Measurements from ENCODE around the gene CWC25. TPM values are rescaled to one million over a fixed set of nuclear protein-coding genes. Genes with fewer than 3 reads are reported as not detected.

Gene CWC25
- total and polyA plus RNA-seq, 9 of the 15 experiments (the other 6 are each of a cell fraction or from before 2014, with no cell fraction given), result 16.5 to 27.4 (median 23.0) TPM

DNA sequence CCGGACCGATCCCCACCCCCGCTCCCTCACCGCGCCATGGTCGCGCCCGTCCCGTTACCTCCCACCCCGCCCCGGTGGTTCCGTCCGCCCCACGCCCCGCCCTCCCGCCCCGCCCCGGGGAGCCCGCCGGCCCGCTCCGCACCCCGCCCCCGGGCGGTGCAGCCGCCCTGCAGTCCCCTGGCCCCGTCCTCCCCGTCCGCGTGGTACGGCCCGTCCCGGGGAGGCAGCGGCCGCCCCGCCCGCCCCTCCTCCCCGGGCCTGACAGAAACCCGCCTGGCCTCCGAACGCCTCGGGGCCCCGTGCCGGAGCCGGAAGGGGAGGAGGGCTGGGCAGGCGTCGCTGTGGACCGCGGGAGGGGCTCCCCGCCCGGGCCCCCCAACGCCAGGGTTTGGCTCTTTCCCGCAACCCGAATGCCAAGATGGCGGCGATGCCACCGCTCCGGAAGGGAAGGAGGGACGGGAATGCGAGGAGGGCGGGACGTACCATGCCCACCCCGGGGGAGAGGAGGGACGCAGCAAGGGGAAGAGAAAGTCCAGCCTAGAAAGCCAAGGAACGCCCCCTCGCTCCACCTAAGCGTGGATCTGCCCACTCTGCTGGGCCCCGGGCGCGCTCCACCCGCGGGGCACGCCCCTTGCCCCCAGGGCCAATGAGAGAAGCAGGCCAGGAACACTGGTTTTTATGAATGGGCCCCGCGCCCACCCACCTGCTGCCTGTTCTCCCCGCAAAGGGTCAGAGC is 25.5 kb downstream of the CWC25 start, which contains the start of gene PIP4K2B (continued):
- TF ChIP-seq, protein P1, sequence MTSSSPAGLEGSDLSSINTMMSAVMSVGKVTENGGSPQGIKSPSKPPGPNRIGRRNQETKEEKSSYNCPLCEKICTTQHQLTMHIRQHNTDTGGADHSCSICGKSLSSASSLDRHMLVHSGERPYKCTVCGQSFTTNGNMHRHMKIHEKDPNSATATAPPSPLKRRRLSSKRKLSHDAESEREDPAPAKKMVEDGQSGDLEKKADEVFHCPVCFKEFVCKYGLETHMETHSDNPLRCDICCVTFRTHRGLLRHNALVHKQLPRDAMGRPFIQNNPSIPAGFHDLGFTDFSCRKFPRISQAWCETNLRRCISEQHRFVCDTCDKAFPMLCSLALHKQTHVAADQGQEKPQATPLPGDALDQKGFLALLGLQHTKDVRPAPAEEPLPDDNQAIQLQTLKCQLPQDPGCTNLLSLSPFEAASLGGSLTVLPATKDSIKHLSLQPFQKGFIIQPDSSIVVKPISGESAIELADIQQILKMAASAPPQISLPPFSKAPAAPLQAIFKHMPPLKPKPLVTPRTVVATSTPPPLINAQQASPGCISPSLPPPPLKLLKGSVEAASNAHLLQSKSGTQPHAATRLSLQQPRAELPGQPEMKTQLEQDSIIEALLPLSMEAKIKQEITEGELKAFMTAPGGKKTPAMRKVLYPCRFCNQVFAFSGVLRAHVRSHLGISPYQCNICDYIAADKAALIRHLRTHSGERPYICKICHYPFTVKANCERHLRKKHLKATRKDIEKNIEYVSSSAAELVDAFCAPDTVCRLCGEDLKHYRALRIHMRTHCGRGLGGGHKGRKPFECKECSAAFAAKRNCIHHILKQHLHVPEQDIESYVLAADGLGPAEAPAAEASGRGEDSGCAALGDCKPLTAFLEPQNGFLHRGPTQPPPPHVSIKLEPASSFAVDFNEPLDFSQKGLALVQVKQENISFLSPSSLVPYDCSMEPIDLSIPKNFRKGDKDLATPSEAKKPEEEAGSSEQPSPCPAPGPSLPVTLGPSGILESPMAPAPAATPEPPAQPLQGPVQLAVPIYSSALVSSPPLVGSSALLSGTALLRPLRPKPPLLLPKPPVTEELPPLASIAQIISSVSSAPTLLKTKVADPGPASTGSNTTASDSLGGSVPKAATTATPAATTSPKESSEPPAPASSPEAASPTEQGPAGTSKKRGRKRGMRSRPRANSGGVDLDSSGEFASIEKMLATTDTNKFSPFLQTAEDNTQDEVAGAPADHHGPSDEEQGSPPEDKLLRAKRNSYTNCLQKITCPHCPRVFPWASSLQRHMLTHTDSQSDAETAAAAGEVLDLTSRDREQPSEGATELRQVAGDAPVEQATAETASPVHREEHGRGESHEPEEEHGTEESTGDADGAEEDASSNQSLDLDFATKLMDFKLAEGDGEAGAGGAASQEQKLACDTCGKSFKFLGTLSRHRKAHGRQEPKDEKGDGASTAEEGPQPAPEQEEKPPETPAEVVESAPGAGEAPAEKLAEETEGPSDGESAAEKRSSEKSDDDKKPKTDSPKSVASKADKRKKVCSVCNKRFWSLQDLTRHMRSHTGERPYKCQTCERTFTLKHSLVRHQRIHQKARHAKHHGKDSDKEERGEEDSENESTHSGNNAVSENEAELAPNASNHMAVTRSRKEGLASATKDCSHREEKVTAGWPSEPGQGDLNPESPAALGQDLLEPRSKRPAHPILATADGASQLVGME (CRISPR knock-in tag; IDR thresholded peaks at IDR 0.05), result peak; percentile 53; the same call in 1 of the 2 replicates
- TF ChIP-seq POLR2B (IDR thresholded peaks at IDR 0.05; ENCODE audit: low read depth, partially characterized antibody) (peak; percentile 86), NFXL1 (CRISPR knock-in tag; IDR thresholded peaks at IDR 0.05) (no peak), SIRT6 (IDR thresholded peaks at IDR 0.05; ENCODE audit: low read depth, low read length) (no peak), ZNF140 (CRISPR knock-in tag; IDR thresholded peaks at IDR 0.05) (no peak), SP2 (IDR thresholded peaks at IDR 0.05; ENCODE audit: extremely low read depth, low read depth, low read length, poor library complexity, severe bottlenecking) (no peak), ZNF143 (CRISPR knock-in tag; IDR thresholded peaks at IDR 0.05) (no peak)
- TF ChIP-seq, protein P2, sequence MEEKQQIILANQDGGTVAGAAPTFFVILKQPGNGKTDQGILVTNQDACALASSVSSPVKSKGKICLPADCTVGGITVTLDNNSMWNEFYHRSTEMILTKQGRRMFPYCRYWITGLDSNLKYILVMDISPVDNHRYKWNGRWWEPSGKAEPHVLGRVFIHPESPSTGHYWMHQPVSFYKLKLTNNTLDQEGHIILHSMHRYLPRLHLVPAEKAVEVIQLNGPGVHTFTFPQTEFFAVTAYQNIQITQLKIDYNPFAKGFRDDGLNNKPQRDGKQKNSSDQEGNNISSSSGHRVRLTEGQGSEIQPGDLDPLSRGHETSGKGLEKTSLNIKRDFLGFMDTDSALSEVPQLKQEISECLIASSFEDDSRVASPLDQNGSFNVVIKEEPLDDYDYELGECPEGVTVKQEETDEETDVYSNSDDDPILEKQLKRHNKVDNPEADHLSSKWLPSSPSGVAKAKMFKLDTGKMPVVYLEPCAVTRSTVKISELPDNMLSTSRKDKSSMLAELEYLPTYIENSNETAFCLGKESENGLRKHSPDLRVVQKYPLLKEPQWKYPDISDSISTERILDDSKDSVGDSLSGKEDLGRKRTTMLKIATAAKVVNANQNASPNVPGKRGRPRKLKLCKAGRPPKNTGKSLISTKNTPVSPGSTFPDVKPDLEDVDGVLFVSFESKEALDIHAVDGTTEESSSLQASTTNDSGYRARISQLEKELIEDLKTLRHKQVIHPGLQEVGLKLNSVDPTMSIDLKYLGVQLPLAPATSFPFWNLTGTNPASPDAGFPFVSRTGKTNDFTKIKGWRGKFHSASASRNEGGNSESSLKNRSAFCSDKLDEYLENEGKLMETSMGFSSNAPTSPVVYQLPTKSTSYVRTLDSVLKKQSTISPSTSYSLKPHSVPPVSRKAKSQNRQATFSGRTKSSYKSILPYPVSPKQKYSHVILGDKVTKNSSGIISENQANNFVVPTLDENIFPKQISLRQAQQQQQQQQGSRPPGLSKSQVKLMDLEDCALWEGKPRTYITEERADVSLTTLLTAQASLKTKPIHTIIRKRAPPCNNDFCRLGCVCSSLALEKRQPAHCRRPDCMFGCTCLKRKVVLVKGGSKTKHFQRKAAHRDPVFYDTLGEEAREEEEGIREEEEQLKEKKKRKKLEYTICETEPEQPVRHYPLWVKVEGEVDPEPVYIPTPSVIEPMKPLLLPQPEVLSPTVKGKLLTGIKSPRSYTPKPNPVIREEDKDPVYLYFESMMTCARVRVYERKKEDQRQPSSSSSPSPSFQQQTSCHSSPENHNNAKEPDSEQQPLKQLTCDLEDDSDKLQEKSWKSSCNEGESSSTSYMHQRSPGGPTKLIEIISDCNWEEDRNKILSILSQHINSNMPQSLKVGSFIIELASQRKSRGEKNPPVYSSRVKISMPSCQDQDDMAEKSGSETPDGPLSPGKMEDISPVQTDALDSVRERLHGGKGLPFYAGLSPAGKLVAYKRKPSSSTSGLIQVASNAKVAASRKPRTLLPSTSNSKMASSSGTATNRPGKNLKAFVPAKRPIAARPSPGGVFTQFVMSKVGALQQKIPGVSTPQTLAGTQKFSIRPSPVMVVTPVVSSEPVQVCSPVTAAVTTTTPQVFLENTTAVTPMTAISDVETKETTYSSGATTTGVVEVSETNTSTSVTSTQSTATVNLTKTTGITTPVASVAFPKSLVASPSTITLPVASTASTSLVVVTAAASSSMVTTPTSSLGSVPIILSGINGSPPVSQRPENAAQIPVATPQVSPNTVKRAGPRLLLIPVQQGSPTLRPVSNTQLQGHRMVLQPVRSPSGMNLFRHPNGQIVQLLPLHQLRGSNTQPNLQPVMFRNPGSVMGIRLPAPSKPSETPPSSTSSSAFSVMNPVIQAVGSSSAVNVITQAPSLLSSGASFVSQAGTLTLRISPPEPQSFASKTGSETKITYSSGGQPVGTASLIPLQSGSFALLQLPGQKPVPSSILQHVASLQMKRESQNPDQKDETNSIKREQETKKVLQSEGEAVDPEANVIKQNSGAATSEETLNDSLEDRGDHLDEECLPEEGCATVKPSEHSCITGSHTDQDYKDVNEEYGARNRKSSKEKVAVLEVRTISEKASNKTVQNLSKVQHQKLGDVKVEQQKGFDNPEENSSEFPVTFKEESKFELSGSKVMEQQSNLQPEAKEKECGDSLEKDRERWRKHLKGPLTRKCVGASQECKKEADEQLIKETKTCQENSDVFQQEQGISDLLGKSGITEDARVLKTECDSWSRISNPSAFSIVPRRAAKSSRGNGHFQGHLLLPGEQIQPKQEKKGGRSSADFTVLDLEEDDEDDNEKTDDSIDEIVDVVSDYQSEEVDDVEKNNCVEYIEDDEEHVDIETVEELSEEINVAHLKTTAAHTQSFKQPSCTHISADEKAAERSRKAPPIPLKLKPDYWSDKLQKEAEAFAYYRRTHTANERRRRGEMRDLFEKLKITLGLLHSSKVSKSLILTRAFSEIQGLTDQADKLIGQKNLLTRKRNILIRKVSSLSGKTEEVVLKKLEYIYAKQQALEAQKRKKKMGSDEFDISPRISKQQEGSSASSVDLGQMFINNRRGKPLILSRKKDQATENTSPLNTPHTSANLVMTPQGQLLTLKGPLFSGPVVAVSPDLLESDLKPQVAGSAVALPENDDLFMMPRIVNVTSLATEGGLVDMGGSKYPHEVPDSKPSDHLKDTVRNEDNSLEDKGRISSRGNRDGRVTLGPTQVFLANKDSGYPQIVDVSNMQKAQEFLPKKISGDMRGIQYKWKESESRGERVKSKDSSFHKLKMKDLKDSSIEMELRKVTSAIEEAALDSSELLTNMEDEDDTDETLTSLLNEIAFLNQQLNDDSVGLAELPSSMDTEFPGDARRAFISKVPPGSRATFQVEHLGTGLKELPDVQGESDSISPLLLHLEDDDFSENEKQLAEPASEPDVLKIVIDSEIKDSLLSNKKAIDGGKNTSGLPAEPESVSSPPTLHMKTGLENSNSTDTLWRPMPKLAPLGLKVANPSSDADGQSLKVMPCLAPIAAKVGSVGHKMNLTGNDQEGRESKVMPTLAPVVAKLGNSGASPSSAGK (IDR thresholded peaks at IDR 0.05), result no peak

Measured in K562 (cell line).